Keratinocyte (primary cell): ENCODE data around the gene PIWIL4. TPM values are rescaled to one million over a fixed set of nuclear protein-coding genes. Genes with fewer than 3 reads are reported as not detected.

Experiments used
- DNase-seq: peaks from one replicate; pipeline ENCODE4 v3.0.0-alpha.2; 2011; ENCODE audit warnings: low read depth, missing footprints, low spot score
- FAIRE-seq: peaks from 2 replicates; lab custom pipeline; 2011; peaks lifted over from hg19 to GRCh38; lab: Jason Lieb, UNC
- H2AFZ ChIP-seq: 2 replicates; pipeline ENCODE4 v1.6.0; 2012; ENCODE audit warnings: low read length, control low read depth, inconsistent platforms; ENCODE audit not compliant: control insufficient read depth
- H3K27ac ChIP-seq: 2 replicates; pipeline ENCODE4 v1.5.1; 2011; ENCODE audit warnings: low read length; ENCODE audit not compliant: control insufficient read depth, insufficient read depth
- H3K27me3 ChIP-seq: 3 replicates; pipeline ENCODE4 v1.6.0; 2011; ENCODE audit warnings: low read length; ENCODE audit not compliant: control insufficient read depth, insufficient read depth; ENCODE audit errors: extremely low read depth
- H3K36me3 ChIP-seq, 2 experiments: 2 replicates in 1 of 2; 3 replicates in 1 of 2; pipeline ENCODE4 v1.5.1; 2011; ENCODE audit warnings: low read length in 2 of 2, mild to moderate bottlenecking in 1 of 2; ENCODE audit not compliant: control insufficient read depth in 2 of 2, insufficient read depth in 2 of 2; ENCODE audit errors: extremely low read depth in 1 of 2
- H3K4me1 ChIP-seq: 3 replicates; pipeline ENCODE4 v1.5.1; 2011; ENCODE audit warnings: low read length; ENCODE audit not compliant: control insufficient read depth, insufficient read depth; ENCODE audit errors: extremely low read depth
- H3K4me2 ChIP-seq: 3 replicates; pipeline ENCODE4 v1.6.0; 2011; ENCODE audit warnings: low read depth, low read length; ENCODE audit not compliant: control insufficient read depth, insufficient read depth; ENCODE audit errors: extremely low read depth
- H3K4me3 ChIP-seq, 3 experiments: fragments of 200-600 bp in 1 of 3; sonication (generic) in 1 of 3; 2 replicates in 2 of 3; 3 replicates in 1 of 3; pipeline ENCODE4 v1.5.1; 2011 to 2016; ENCODE audit warnings: low read length in 3 of 3, mild to moderate bottlenecking in 3 of 3, control low read depth in 2 of 3, inconsistent platforms in 1 of 3, low read depth in 1 of 3, mixed read lengths in 1 of 3, mixed run types in 1 of 3, moderate library complexity in 1 of 3; ENCODE audit not compliant: control insufficient read depth in 2 of 3, insufficient read depth in 2 of 3; ENCODE audit errors: extremely low read depth in 1 of 3
- H3K79me2 ChIP-seq: 2 replicates; pipeline ENCODE4 v1.6.0; 2012; ENCODE audit warnings: low read length; ENCODE audit not compliant: control insufficient read depth, insufficient read depth
- H3K9ac ChIP-seq: 3 replicates; pipeline ENCODE4 v1.6.0; 2011; ENCODE audit warnings: low read length; ENCODE audit not compliant: control insufficient read depth, insufficient read depth; ENCODE audit errors: extremely low read depth
- H3K9me1 ChIP-seq: 3 replicates; pipeline ENCODE4 v1.6.0; 2011; ENCODE audit warnings: low read length; ENCODE audit not compliant: control insufficient read depth, insufficient read depth; ENCODE audit errors: extremely low read depth
- H3K9me3 ChIP-seq: 2 replicates; pipeline ENCODE4 v1.5.1; 2012; ENCODE audit warnings: low read depth, low read length; ENCODE audit not compliant: control insufficient read depth
- H4K20me1 ChIP-seq: 3 replicates; pipeline ENCODE4 v1.6.0; 2011; ENCODE audit warnings: low read length; ENCODE audit not compliant: control insufficient read depth, insufficient read depth; ENCODE audit errors: extremely low read depth
- EZH2 ChIP-seq: IDR thresholded peaks from one replicate; pipeline ENCODE4 v1.6.1; 2012; ENCODE audit warnings: inconsistent platforms, mild to moderate bottlenecking, low read length, moderate library complexity
- dilution Hi-C: fragments of 300-500 bp; cut with MboI; formaldehyde crosslinking; loops from one replicate; pipeline ENCODE4 v1.7.0; 2020; ENCODE audit warnings: low sequenced_read_pairs; ENCODE audit not compliant: extremely low pct_ligation_motif_present
- polyA plus RNA-seq, 5 experiments: library from polyadenylated mRNA; depleted of rRNA in 3 of 5; stranded (reverse) in 3 of 5; stranded (forward) in 1 of 5; unstranded in 1 of 5; fragments of >200 nt; gene quantifications; 1 replicate in 1 of 5; 2 replicates in 3 of 5; 3 replicates in 1 of 5; pipeline versions ENCODE4 v1.2.1 to v1.2.3, GENCODE V29; 2011 to 2012; ENCODE audit warnings: missing spikeins in 2 of 5, low read depth in 1 of 5, low replicate concordance in 1 of 5
- TF ChIP-seq, protein P1 (sequence below), 3 experiments: IDR thresholded peaks in 1 of 3; conservative IDR thresholded peaks in 1 of 3; optimal IDR thresholded peaks in 1 of 3; 2 replicates in 2 of 3; 3 replicates in 1 of 3; pipeline versions ENCODE3 to v1.5.1; 2011; ENCODE audit warnings: low read length in 3 of 3, mild to moderate bottlenecking in 3 of 3, moderate library complexity in 2 of 3, control low read depth in 1 of 3, inconsistent platforms in 1 of 3; ENCODE audit not compliant: insufficient read depth in 2 of 3; ENCODE audit errors: extremely low read depth in 1 of 3

The PIWIL4 gene
- polyA plus RNA-seq, 1 donor (not counting 4 experiments of a cell fraction or from before 2014, with no cell fraction given) = 0.14 TPM

DNA sequence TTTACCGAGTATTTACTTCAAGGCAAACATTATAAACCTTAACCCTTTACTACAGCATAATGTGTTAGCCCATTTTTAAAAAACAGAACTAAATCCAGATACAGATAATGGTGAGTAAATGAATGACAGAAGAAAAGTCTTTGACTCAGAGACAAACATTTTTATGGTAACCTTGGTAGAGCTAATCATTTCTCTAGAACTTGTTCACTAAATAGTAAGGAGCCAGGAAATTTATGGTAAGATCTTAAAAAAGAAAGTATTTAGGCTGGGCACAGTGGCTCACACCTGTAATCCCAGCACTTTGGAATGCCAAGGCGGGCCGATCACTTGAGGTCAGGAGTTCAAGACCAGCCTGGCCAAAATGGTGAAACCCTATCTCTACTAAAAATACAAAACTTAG, 35.0 kb upstream of the PIWIL4 start:
- no peak for DNase-seq
- no peaks in the 10 kb centered on the region for H3K27me3 ChIP-seq
- H3K9me1 ChIP-seq = no peaks in the 10 kb centered on the region
- H3K36me3 ChIP-seq = no peaks in the 10 kb centered on the region
- no peak overlapping the region for H3K4me3 ChIP-seq
- no peaks in the 10 kb centered on the region for H3K4me1 ChIP-seq
- no peaks in the 10 kb centered on the region for H4K20me1 ChIP-seq
- no peak overlapping the region for H3K4me2 ChIP-seq
- H3K9ac ChIP-seq = no peak overlapping the region
- no peak overlapping the region for H2AFZ ChIP-seq
- H3K27ac ChIP-seq = no peak overlapping the region
- TF ChIP-seq EZH2 = no peak
- TF ChIP-seq, protein P1, sequence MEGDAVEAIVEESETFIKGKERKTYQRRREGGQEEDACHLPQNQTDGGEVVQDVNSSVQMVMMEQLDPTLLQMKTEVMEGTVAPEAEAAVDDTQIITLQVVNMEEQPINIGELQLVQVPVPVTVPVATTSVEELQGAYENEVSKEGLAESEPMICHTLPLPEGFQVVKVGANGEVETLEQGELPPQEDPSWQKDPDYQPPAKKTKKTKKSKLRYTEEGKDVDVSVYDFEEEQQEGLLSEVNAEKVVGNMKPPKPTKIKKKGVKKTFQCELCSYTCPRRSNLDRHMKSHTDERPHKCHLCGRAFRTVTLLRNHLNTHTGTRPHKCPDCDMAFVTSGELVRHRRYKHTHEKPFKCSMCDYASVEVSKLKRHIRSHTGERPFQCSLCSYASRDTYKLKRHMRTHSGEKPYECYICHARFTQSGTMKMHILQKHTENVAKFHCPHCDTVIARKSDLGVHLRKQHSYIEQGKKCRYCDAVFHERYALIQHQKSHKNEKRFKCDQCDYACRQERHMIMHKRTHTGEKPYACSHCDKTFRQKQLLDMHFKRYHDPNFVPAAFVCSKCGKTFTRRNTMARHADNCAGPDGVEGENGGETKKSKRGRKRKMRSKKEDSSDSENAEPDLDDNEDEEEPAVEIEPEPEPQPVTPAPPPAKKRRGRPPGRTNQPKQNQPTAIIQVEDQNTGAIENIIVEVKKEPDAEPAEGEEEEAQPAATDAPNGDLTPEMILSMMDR (optimal IDR thresholded peaks at IDR 0.05 in 1 of 3, IDR thresholded peaks at IDR 0.05 in 1 of 3, conservative IDR thresholded peaks at IDR 0.05 in 1 of 3; ENCODE audit: extremely low read depth in 1 of 3, insufficient read depth in 2 of 3, low read length in 3 of 3) = no peak
- dilution Hi-C loops = no loop called here
- no peak for FAIRE-seq
- no peaks in the 10 kb centered on the region for H3K79me2 ChIP-seq
- H3K9me3 ChIP-seq = no peaks in the 10 kb centered on the region

DNA sequence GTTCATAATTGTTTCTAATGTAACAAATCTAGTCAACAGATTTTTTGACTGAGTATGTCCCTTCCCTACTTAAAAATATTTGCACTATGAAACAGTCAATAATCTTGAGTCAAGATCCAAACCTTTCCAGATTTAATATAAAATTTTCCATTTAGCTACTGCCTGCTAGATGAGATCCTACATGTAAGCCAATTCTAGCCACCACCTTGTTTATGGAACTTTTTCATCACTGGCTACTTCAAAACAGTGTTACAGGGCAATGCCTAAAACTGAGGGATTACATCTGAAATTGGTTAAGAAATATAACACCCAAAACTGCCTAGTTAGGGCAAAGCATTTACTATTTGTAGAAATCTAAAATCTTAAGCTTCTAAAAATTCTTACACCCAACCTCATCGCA, 34.0 kb upstream of the PIWIL4 start:
- Histone ChIP-seq H3K9me3 (no peaks in the 10 kb centered on the region), H3K4me2 (no peak overlapping the region), H3K9ac (no peak overlapping the region), H3K27me3 (no peaks in the 10 kb centered on the region), H3K79me2 (no peaks in the 10 kb centered on the region), H3K4me3 (no peak overlapping the region), H2AFZ (no peak overlapping the region), H3K27ac (no peak overlapping the region), H3K4me1 (no peaks in the 10 kb centered on the region), H4K20me1 (no peaks in the 10 kb centered on the region), H3K9me1 (no peaks in the 10 kb centered on the region), H3K36me3 (no peaks in the 10 kb centered on the region)
- FAIRE-seq = no peak
- dilution Hi-C loops = no loop called here
- TF ChIP-seq, protein P1 (optimal IDR thresholded peaks at IDR 0.05 in 1 of 3, IDR thresholded peaks at IDR 0.05 in 1 of 3, conservative IDR thresholded peaks at IDR 0.05 in 1 of 3; ENCODE audit: extremely low read depth in 1 of 3, insufficient read depth in 2 of 3, low read length in 3 of 3) = no peak
- no peak for TF ChIP-seq EZH2
- no peak for DNase-seq
